Measurements from ENCODE around the gene SELENON.

The SELENON gene, protein sequence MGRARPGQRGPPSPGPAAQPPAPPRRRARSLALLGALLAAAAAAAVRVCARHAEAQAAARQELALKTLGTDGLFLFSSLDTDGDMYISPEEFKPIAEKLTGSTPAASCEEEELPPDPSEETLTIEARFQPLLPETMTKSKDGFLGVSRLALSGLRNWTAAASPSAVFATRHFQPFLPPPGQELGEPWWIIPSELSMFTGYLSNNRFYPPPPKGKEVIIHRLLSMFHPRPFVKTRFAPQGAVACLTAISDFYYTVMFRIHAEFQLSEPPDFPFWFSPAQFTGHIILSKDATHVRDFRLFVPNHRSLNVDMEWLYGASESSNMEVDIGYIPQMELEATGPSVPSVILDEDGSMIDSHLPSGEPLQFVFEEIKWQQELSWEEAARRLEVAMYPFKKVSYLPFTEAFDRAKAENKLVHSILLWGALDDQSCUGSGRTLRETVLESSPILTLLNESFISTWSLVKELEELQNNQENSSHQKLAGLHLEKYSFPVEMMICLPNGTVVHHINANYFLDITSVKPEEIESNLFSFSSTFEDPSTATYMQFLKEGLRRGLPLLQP

GRCh38 chr1:25799935-25800702 lies at the start of gene SELENON:
Gene SELENON, plus strand, starts transcription at chr1:25800193. Its CDS starts 38 bp downstream, at chr1:25800231.
- DNase-seq: peak; percentile 40

- DNase-seq: no peak
Measured at GRCh38 chr1:25750923-25751605, 48.9 kb upstream of the SELENON start.

- DNase-seq: no peak
Measured at GRCh38 chr1:25754470-25755181, 45.4 kb upstream of the SELENON start.

DNA sequence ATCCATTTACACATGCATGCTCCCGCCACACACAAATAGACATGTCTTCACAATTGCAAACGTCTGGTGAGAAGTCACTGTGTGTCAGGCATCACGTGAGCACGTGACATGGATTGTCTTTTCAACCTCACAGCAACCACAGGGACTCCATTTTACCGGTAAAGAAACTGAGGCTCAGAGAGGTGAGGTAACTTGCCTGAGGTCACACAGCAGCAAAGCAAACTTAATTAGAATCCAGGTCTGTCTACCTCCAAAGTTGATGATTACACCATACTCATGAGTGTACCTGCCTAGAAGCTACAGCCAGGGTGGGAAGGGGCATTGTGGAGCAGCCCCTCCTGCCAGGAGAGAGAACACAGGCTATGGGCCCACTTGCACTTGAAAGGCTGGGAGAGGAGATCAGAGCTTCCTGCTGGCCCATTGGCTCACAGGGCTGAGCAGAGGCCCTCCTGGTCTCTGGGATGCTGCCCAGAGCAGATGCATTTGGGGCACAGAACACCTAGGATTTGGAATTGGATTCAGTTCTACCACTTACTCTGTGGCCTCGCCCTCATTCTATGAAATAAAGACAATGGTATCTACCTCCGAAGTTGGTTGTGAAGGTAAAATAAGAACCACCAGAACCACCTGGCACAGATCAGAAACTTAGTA lies 44.4 kb upstream of the SELENON start:
- DNase-seq: no peak

DNA sequence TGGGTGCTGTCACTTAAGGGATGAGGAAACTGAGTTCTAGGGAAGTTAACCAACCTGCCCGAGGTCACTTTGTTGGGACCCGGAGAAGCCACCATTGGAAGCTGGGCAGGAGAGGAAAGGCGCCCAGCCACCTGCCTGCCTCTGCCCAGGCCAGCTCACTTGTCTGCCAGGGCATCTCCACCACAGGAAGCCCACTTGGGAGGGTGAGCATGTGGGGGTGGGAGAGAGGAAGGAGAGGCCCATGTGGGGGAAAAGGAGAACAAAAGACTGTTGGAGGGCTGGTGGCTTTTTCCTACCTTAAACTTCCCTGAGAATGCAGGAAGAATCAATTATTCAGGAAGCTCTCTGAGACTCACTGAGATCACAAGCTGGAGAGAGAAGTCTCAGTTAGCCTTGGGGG lies 43.8 kb upstream of the SELENON start:
- no peak for DNase-seq

DNA sequence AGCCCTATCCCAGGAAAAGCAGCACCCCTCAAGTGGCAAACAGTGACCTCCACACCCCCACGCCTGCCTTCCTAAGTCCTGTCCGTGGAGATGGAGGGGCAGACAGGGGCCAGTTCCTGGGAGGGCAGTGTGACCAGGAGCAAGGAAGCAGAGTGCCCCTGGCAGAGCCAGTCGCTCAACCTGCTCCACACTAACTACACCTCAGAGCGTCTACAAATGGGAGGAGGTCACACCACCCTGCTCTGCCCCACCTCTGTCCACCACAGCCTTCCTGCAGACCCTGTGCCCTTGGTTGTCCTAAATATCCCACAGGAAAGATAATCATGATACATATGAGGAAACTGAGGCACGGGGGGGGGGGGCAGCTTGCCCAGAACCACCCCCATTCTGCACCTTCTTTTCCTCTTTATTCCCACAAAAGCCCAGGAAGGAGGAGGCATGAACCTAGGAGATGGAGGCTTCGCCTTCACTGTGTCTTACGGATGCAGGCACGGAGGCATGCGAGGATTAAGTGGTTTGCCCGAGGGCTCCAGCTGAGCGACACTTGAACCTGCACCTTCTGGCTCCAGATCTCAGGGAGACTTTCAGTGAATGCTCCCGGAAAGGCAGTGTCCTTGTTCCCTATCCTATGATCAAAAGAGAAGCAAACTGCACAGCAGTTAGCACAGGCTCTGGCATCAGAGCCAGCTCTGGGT lies 42.7 kb upstream of the SELENON start:
- DNase-seq: no peak

DNA sequence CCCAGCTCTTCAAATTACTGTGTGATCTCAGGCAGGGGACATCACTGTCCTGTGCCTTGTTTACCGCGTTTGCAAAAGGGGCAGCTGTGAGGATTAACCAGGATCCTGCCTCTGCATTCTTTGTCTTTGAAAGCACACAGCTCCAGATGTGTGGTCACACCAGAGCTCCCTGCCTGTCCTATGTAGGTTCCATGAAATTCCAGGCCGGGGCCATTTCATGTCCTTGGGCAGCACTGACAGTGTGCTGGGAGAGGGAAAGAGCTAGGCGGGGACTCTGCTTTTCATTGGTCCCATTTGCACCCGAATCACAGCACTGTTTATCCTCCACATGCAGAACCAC lies 42.2 kb upstream of the SELENON start:
- no peak for DNase-seq

DNA sequence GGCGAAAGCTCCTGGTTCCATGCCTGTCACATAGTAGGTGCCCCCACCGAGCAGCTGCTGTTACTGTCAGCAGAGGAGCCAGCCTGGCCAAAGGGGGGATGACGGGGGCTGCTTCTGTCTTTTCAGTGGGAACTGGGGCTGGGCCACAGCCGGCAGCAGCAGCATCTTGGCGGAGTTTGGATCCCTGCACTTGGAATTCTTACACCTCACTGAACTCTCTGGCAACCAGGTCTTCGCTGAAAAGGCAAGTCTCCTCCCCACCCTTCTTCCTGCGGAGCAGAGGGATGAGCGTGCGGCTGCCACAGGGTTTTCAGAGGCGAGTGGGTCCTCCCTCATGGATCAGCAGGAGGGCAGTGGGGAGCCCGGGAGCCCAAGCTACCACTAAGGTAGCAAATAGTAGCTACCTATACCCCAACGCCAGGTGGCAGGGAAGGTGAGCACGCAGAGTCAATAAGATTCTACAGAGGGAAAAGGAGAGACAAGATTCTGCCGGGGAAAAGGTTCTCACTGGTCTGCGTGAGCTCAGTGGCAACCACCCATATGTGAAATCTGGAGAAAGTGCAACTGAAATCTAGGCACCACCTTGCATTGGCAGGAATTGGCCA lies 41.4 kb upstream of the SELENON start:
- no peak for DNase-seq

DNA sequence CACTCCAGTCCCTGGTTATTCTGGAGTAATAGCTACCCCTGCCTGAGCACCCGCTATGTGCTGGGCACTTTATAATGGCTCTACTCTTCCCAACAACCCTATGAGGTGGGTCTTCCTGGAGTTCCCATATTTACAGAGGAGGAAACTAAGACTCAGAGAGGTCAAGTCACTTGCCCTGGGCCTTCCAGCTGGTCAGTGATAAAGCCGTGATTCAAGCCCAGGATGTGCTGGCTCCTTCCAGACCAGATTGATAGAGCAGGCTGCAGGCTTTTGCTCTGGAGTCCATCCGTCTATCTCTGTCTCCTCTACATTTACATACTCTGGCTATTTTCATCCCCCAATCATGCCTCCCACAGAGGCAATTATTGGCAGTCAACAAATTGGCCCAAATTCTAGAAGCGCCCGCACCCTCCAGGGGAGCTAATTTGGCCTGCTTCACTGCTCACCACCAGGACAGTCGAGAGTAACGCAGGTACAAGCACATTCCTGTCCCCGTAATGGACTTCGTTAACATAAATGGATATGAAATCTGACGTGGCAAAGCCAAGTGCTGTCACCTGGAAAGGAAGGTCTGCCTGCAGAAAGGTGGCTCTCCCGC lies 39.8 kb upstream of the SELENON start:
- no peak for DNase-seq

DNA sequence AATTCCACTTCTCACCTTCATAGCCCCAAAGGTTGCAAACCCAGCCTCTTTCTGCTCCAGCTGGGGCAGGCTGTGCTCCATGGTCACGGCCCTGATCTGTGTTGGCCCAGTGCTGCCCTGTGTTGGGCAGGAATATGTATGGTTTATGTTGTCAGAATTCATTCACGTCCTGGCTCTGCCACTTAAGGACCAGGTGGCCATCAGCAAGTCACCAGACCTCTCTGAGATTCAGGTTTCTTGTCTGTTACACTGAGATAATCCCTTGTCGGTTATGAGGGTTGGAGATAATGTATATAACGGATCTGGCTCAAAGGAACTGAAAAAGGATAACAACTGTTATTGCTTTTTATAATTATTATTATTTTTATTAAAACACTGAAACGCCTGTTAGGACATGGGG lies 39.1 kb upstream of the SELENON start:
- DNase-seq: no peak

DNA sequence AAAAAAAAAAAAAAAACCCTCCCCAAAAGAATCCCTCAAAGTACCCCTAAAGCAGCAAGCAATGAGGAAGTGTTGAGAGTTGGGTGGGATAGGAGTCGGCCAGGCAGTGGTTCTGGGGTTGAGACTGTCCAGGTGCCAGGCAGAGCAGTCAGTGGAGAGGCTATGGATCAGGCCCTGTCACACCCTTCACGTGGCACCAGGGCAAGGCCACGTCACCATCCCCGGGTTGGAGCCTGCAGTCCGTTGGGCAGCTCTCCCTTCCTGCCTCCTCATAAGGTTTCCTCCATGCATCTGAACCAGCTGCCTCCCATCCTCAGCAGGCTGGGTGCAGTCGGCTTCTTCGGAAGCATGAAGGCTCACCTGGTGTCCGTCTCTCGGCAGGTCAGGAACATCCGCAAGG lies 36.5 kb upstream of the SELENON start:
- DNase-seq: no peak

DNA sequence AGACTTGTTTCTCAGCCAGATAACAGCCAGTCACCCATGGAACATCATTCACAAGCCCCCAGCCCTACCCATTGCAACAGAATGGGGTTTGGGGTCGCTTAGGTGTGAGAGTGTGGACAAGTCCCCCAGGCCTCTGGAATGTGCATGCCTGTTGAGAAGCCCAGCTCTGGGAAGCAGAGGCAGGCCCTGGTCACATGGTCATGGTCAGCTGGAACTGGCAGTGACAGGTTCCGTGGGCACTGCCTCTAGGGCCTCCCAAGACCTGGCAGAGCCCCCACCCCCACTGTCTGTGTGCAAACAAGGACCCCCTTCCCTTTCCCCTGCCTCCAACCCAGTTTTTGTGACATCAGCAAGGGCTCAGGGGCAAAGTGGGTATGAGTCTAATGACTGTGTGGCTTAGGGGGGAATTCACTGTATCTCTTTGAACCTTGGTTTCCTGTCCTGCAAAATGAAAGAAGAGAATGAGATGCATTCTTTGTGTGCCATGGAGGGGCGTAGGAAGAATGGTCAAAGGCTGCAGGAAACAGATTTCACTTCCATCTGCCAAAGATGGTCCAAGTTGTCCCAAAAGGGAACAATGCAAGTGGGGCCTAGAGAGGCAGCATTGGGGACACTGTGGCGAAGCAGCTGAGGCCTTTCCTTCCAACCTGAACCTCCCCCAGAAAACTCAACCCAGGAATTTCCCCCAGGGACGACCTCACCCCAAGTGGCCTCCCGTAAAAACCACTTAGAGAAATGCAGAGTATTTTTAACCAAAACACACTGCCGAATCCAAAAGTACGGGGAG lies 34.7 kb upstream of the SELENON start:
- no peak for DNase-seq

DNA sequence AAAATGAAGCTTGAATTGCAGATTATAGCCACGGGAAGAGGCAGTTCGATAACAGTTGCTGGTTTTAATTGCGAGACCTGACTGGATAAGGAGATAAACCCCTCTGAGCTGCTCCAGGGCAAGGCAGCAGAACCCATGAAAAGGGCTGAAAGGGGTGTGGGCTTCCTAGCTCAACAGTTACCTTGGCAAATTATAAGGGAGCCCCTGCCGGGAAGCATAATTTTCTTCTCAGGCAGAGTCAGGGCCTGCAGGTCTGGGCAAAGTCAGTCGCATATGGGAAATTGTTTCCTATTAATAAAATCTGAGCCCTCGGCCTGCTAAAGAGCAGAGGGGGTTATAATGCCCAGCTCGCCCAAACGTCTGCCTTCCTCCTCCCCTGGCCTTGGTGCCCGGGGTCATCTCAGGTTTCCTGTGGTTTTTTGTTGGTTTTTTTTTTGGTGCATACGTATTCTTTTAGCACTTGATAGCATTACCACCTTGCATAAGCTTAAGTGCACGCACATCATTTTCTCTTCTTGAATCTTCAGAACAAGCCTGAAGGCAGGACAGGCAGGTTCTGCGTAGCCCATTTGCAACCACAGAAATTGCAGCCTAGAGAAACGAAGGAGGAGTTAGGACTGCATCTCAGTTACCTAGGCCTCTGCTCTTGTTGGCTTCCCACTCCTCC lies 33.9 kb upstream of the SELENON start:
- DNase-seq: no peak

GRCh38 chr1:25766721-25767436 lies 33.1 kb upstream of the SELENON start:
- DNase-seq: no peak

DNA sequence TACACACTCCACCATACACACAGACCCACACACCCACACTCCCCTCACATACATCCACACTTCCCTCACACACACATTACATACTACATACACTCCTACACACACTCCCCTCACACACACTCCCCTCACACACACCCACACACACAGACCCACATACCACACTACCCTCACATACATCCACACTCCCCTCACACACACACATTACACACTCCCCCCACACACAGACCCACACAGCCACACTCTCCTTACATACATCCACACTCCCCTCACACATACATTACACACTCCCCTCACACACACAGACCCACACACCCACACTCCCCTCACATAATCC lies 32.6 kb upstream of the SELENON start:
- DNase-seq: no peak

DNA sequence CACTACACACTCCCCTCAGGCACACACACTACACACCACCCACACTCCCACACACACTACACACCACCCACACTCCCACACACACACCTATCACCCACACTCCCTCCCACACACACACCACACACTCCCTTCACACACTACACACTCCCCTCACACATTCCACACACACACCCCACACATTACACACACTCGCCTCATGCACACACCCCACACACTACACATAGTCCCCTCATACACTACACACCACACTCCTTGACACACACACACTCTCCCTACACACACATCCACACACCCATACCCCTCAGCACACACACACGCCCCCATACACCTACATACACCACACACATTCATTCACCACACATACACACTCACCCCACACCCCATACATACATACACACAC lies 31.0 kb upstream of the SELENON start:
- no peak for DNase-seq

GRCh38 chr1:25769625-25770383 lies 30.2 kb upstream of the SELENON start:
- no peak for DNase-seq
